MM.1S (cell line): ENCODE data around the gene TRNP1.

Source experiments
- DNase-seq: peaks from one replicate; pipeline ENCODE4 v3.0.0-alpha.2; 2015
- H2AFZ ChIP-seq: fragments of 300-600 bp; sonication (generic); 2 replicates; pipeline ENCODE4 v1.6.0; 2016; ENCODE audit warnings: antibody characterized with exemption, low read length
- H3F3A ChIP-seq: fragments of 300-600 bp; sonication (generic); 2 replicates; pipeline ENCODE4 v1.6.1; 2016; ENCODE audit warnings: mild to moderate bottlenecking, antibody characterized with exemption, low read length, moderate library complexity, mixed read lengths; ENCODE audit not compliant: insufficient read depth
- H3K27ac ChIP-seq: fragments of 300-600 bp; sonication (generic); 2 replicates; pipeline ENCODE4 v1.5.1; 2016; ENCODE audit warnings: mild to moderate bottlenecking, low read length
- H3K27me3 ChIP-seq: fragments of 300-600 bp; sonication (generic); replicated peaks from 2 replicates; pipeline ENCODE4 v1.6.0; 2016; ENCODE audit warnings: low read length; ENCODE audit not compliant: insufficient read depth
- H3K36me3 ChIP-seq: fragments of 300-600 bp; sonication (generic); replicated peaks from 2 replicates; pipeline ENCODE4 v1.6.1; 2016; ENCODE audit warnings: mild to moderate bottlenecking, low read length, mixed read lengths; ENCODE audit not compliant: insufficient read depth
- H3K4me1 ChIP-seq: fragments of 300-600 bp; sonication (generic); 2 replicates; pipeline ENCODE4 v1.6.1; 2016; ENCODE audit warnings: low read length, mixed read lengths
- H3K4me2 ChIP-seq: fragments of 300-600 bp; sonication (generic); 2 replicates; pipeline ENCODE4 v1.6.0; 2016; ENCODE audit warnings: low read depth, low read length
- H3K4me3 ChIP-seq: fragments of 300-600 bp; sonication (generic); 2 replicates; pipeline ENCODE4 v1.5.1; 2016; ENCODE audit warnings: low read length, mixed read lengths
- H3K79me2 ChIP-seq: fragments of 300-600 bp; sonication (generic); 2 replicates; pipeline ENCODE4 v1.6.1; 2016; ENCODE audit warnings: mixed run types, low read length, mixed read lengths
- H3K9ac ChIP-seq: fragments of 300-600 bp; sonication (generic); 2 replicates; pipeline ENCODE4 v1.6.1; 2016; ENCODE audit warnings: low read length, mixed read lengths
- H3K9me2 ChIP-seq: fragments of 300-600 bp; sonication (generic); replicated peaks from 2 replicates; pipeline ENCODE4 v1.6.1; 2016; ENCODE audit warnings: mild to moderate bottlenecking, low read length, mixed read lengths; ENCODE audit not compliant: insufficient read depth
- H3K9me3 ChIP-seq: fragments of 300-600 bp; sonication (generic); replicated peaks from 2 replicates; pipeline ENCODE4 v1.6.1; 2016; ENCODE audit warnings: mild to moderate bottlenecking, low read length, mixed read lengths; ENCODE audit not compliant: insufficient read depth
- H4K20me1 ChIP-seq: fragments of 300-600 bp; sonication (generic); 2 replicates; pipeline ENCODE4 v1.6.1; 2016; ENCODE audit warnings: mild to moderate bottlenecking, low read length, moderate library complexity, mixed read lengths; ENCODE audit not compliant: insufficient read depth
- CTCF ChIP-seq: fragments of 300-600 bp; sonication (generic); IDR thresholded peaks from 2 replicates; pipeline ENCODE4 v1.5.1; 2016; ENCODE audit warnings: antibody characterized with exemption, low read length, mixed read lengths
- EZH2 ChIP-seq: fragments of 300-600 bp; sonication (generic); optimal IDR thresholded peaks from 2 replicates; pipeline ENCODE3; 2017; ENCODE audit warnings: low read depth, mild to moderate bottlenecking, antibody characterized with exemption, low read length, mixed read lengths
- EZH2phosphoT487 ChIP-seq: fragments of 300-600 bp; sonication (generic); IDR thresholded peaks from 2 replicates; pipeline ENCODE4 v1.6.1; 2018; ENCODE audit warnings: antibody characterized with exemption, low read length

The TRNP1 gene

GRCh38 chr1:27032119-27032461 is 38.6 kb downstream of the TRNP1 start:
- Histone ChIP-seq H3K27me3 (peaks cover 6% of the 10 kb centered on the region; the same call in 1 of the 2 replicates), H3K27ac (no peak overlapping the region), H3F3A (no peaks in the 10 kb centered on the region), H4K20me1 (no peaks in the 10 kb centered on the region), H3K4me1 (no peaks in the 10 kb centered on the region; the same call in 1 of the 2 replicates), H3K9ac (no peak overlapping the region), H3K9me3 (no peaks in the 10 kb centered on the region), H3K4me2 (no peak overlapping the region), H3K36me3 (no peaks in the 10 kb centered on the region), H3K79me2 (no peaks in the 10 kb centered on the region), H3K4me3 (no peak overlapping the region), H2AFZ (no peak overlapping the region), H3K9me2 (no peaks in the 10 kb centered on the region)
- TF ChIP-seq EZH2phosphoT487 (no peak), CTCF (no peak), EZH2 (no peak)
- no peak for DNase-seq

- no peaks in the 10 kb centered on the region for H4K20me1 ChIP-seq
- H3K27me3 ChIP-seq, result no peaks in the 10 kb centered on the region
- H2AFZ ChIP-seq, result no peak overlapping the region
- no peak for TF ChIP-seq CTCF
- no peaks in the 10 kb centered on the region for H3K9me3 ChIP-seq
- H3F3A ChIP-seq, result no peaks in the 10 kb centered on the region
- no peak overlapping the region for H3K4me3 ChIP-seq
- H3K9ac ChIP-seq, result no peak overlapping the region
- no peak overlapping the region for H3K4me2 ChIP-seq
- DNase-seq, result no peak
- H3K9me2 ChIP-seq, result no peaks in the 10 kb centered on the region
- H3K36me3 ChIP-seq, result no peaks in the 10 kb centered on the region
- no peaks in the 10 kb centered on the region for H3K4me1 ChIP-seq
- H3K27ac ChIP-seq, result no peak overlapping the region
- no peaks in the 10 kb centered on the region for H3K79me2 ChIP-seq
Observed at GRCh38 chr1:27033043-27033746, 39.7 kb downstream of the TRNP1 start.

GRCh38 chr1:27035344-27035743 is 41.9 kb downstream of the TRNP1 start:
- no peaks in the 10 kb centered on the region for H3K36me3 ChIP-seq
- H4K20me1 ChIP-seq, result no peaks in the 10 kb centered on the region
- no peaks in the 10 kb centered on the region for H3K9me3 ChIP-seq
- no peak for DNase-seq
- no peaks in the 10 kb centered on the region for H3K79me2 ChIP-seq
- H3K27ac ChIP-seq, result no peak overlapping the region
- no peak for TF ChIP-seq CTCF
- no peak overlapping the region for H3K4me2 ChIP-seq
- no peaks in the 10 kb centered on the region for H3K27me3 ChIP-seq
- no peak overlapping the region for H3K9ac ChIP-seq
- no peaks in the 10 kb centered on the region for H3K9me2 ChIP-seq
- no peaks in the 10 kb centered on the region for H3K4me1 ChIP-seq
- H3F3A ChIP-seq, result no peaks in the 10 kb centered on the region
- no peak overlapping the region for H2AFZ ChIP-seq
- H3K4me3 ChIP-seq, result no peak overlapping the region
